SU-DHL-6 (cell line): ENCODE data around the gene UPK3BL2.
"Not testable (repeated sequence)": the region's sequence is repeated elsewhere in the genome, so short reads cannot be mapped to it uniquely, and the experiment has no call there.

ENCODE experiments used
- H2AFZ ChIP-seq: fragments of 200-600 bp; sonication (generic); 2 replicates; pipeline ENCODE4 v1.6.1; 2014; ENCODE audit warnings: low read depth, mild to moderate bottlenecking, moderate library complexity, mixed read lengths, antibody characterized with exemption, low read length; ENCODE audit not compliant: severe bottlenecking
- H3F3A ChIP-seq: fragments of 200-600 bp; shearing (Covaris generic); 2 replicates; pipeline ENCODE4 v1.6.0; 2016; ENCODE audit warnings: antibody characterized with exemption, mild to moderate bottlenecking; ENCODE audit not compliant: insufficient read depth
- H3K27ac ChIP-seq: fragments of 200-600 bp; sonication (generic); 2 replicates; pipeline ENCODE4 v1.5.1; 2016; ENCODE audit warnings: low read depth, mild to moderate bottlenecking, low read length, moderate library complexity, mixed read lengths
- H3K27me3 ChIP-seq: fragments of 200-600 bp; sonication (generic), shearing (Covaris generic); 2 replicates; pipeline ENCODE4 v1.6.0; 2014; ENCODE audit warnings: mild to moderate bottlenecking, low read length
- H3K36me3 ChIP-seq: fragments of 200-600 bp; sonication (generic); 2 replicates; pipeline ENCODE4 v1.6.1; 2014; ENCODE audit warnings: mild to moderate bottlenecking, low read length, mixed read lengths
- H3K4me2 ChIP-seq: fragments of 300-600, 200-600 bp; shearing (Covaris generic), sonication (generic); 2 replicates; pipeline ENCODE4 v1.6.0; 2014; ENCODE audit warnings: low read length, low read depth, mild to moderate bottlenecking; ENCODE audit not compliant: poor library complexity, severe bottlenecking
- H3K4me3 ChIP-seq: fragments of 200-600 bp; sonication (generic); 2 replicates; pipeline ENCODE4 v1.5.1; 2014; ENCODE audit warnings: antibody characterized with exemption, low read length, mild to moderate bottlenecking, mixed read lengths; ENCODE audit not compliant: insufficient read depth, poor library complexity, severe bottlenecking
- H3K79me2 ChIP-seq: fragments of 200-600 bp; sonication (generic); 2 replicates; pipeline ENCODE4 v1.6.1; 2014; ENCODE audit warnings: mild to moderate bottlenecking, low read length, moderate library complexity; ENCODE audit not compliant: insufficient read depth
- H3K9ac ChIP-seq: fragments of 200-600 bp; sonication (generic); 2 replicates; pipeline ENCODE4 v1.7.0; 2014; ENCODE audit warnings: mild to moderate bottlenecking, low read length
- H3K9me2 ChIP-seq: fragments of 200-600 bp; sonication (generic); replicated peaks from 2 replicates; pipeline ENCODE4 v1.6.1; 2014; ENCODE audit warnings: low read length; ENCODE audit not compliant: insufficient read depth
- H3K9me3 ChIP-seq: fragments of 200-600 bp; sonication (generic); 2 replicates; pipeline ENCODE4 v1.6.1; 2014; ENCODE audit warnings: low read length, mixed read lengths; ENCODE audit not compliant: insufficient read depth
- H4K20me1 ChIP-seq: fragments of 200-600 bp; sonication (generic); 2 replicates; pipeline ENCODE4 v1.6.1; 2014; ENCODE audit warnings: low read depth, mild to moderate bottlenecking, antibody characterized with exemption, low read length, moderate library complexity, mixed read lengths

UPK3BL2 gene

GRCh38 chr7:102494473-102495149, 48.9 kb downstream of the UPK3BL2 start:
- not testable (repeated sequence) for H3K9me2 ChIP-seq, H2AFZ ChIP-seq, H3K4me2 ChIP-seq, H3K36me3 ChIP-seq, H3F3A ChIP-seq, H3K27ac ChIP-seq, H3K27me3 ChIP-seq, H3K9me3 ChIP-seq, H3K4me3 ChIP-seq, H3K79me2 ChIP-seq, H4K20me1 ChIP-seq
- 0 out of 2 replicates have a peak overlapping the region, but pooled peaks have one; percentile 44 for H3K9ac ChIP-seq

GRCh38 chr7:102494026-102494425, 49.5 kb downstream of the UPK3BL2 start:
- not testable (repeated sequence) for H3F3A ChIP-seq, H3K9me2 ChIP-seq, H3K27me3 ChIP-seq, H4K20me1 ChIP-seq, H3K79me2 ChIP-seq, H3K36me3 ChIP-seq, H3K9me3 ChIP-seq, H2AFZ ChIP-seq
- Histone ChIP-seq H3K4me2 (peak overlapping the region; percentile 45), H3K4me3 (peak overlapping the region; percentile 52), H3K27ac (0 out of 2 replicates have a peak overlapping the region, but pooled peaks have one; percentile 44), H3K9ac (peak overlapping the region; percentile 44; the same call in 1 of the 2 replicates)

GRCh38 chr7:102493220-102493935, 50.1 kb downstream of the UPK3BL2 start:
- H3K27ac ChIP-seq, H2AFZ ChIP-seq, H3K4me3 ChIP-seq: not testable (repeated sequence)

GRCh38 chr7:102490529-102491075, 52.9 kb downstream of the UPK3BL2 start:
- H4K20me1 ChIP-seq, H3F3A ChIP-seq, H3K27me3 ChIP-seq, H3K27ac ChIP-seq, H3K9me3 ChIP-seq, H3K9ac ChIP-seq, H3K9me2 ChIP-seq, H2AFZ ChIP-seq, H3K36me3 ChIP-seq, H3K4me3 ChIP-seq, H3K79me2 ChIP-seq, H3K4me2 ChIP-seq: not testable (repeated sequence)

More at GRCh38 chr7:102493220-102493935, 50.1 kb downstream of the UPK3BL2 start:
- H3F3A ChIP-seq, H4K20me1 ChIP-seq, H3K9ac ChIP-seq, H3K79me2 ChIP-seq, H3K4me2 ChIP-seq, H3K36me3 ChIP-seq, H3K9me3 ChIP-seq, H3K9me2 ChIP-seq, H3K27me3 ChIP-seq: not testable (repeated sequence)
